ENCODE results near the gene ADAMTS16. TPM values are rescaled to one million over a fixed set of nuclear protein-coding genes. Genes with fewer than 3 reads are reported as not detected.

ADAMTS16 gene
- total RNA-seq, 1 experiment from 2014 or later: 0.11 TPM

DNA sequence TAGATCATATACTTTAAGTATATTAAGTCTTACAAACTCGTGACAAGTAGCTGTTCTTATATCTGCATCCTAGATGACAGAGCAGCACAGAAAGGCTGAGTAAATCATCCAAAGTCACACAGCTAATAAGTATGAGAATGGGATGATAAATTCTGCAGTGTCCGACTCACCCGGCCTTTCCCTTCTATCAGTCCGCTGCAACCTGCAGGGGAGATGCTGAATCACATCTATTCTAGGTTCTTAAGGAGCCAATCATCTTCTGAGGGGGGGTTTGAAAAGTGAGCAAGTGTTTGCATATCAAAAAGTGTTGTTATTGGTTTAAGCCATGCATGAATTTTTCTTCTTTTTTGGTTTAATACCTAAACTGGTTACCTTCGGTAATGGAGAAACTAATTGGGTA lies 38.9 kb downstream of the ADAMTS16 start:
- Mint-ChIP-seq H3K9me3 (ENCODE audit: unreplicated experiment) (peaks cover 10% of the 10 kb centered on the region), H3K27ac (ENCODE audit: unreplicated experiment) (no peak overlapping the region), H3K27me3 (ENCODE audit: insufficient read depth, unreplicated experiment) (no peaks in the 10 kb centered on the region), H3K36me3 (ENCODE audit: insufficient read depth, unreplicated experiment) (no peaks in the 10 kb centered on the region), H3K4me1 (ENCODE audit: low read depth, unreplicated experiment) (peaks cover 8% of the 10 kb centered on the region), H3K4me3 (ENCODE audit: unreplicated experiment) (no peak overlapping the region)
- no peaks in the 10 kb centered on the region for H3K9me3 ChIP-seq
- intact Hi-C loops (cut with micrococcal nuclease; ENCODE audit: unreplicated experiment): no loop called here
- no peaks in the 10 kb centered on the region for H3K36me3 ChIP-seq (ENCODE audit: control insufficient read depth, insufficient read depth, low read length)
- TF ChIP-seq, protein P1, sequence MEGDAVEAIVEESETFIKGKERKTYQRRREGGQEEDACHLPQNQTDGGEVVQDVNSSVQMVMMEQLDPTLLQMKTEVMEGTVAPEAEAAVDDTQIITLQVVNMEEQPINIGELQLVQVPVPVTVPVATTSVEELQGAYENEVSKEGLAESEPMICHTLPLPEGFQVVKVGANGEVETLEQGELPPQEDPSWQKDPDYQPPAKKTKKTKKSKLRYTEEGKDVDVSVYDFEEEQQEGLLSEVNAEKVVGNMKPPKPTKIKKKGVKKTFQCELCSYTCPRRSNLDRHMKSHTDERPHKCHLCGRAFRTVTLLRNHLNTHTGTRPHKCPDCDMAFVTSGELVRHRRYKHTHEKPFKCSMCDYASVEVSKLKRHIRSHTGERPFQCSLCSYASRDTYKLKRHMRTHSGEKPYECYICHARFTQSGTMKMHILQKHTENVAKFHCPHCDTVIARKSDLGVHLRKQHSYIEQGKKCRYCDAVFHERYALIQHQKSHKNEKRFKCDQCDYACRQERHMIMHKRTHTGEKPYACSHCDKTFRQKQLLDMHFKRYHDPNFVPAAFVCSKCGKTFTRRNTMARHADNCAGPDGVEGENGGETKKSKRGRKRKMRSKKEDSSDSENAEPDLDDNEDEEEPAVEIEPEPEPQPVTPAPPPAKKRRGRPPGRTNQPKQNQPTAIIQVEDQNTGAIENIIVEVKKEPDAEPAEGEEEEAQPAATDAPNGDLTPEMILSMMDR (IDR thresholded peaks at IDR 0.05; ENCODE audit: insufficient read depth in 1 of 2, low read depth in 1 of 2, low read length in 1 of 2, severe bottlenecking in 1 of 2, unreplicated experiment in 1 of 2): no peak
- BruUV-seq (replicated peaks): no TSS peak
- H3K4me3 ChIP-seq (ENCODE audit: low read depth, low read length): no peak overlapping the region
- H3K4me1 ChIP-seq: peaks cover 10% of the 10 kb centered on the region
- ChIA-PET CTCF (no interaction called here), POLR2A (no interaction called here)
- no peak for DNase-seq
- H3K27me3 ChIP-seq (replicated peaks; ENCODE audit: control insufficient read depth, insufficient read depth, low read length): no peaks in the 10 kb centered on the region

DNA sequence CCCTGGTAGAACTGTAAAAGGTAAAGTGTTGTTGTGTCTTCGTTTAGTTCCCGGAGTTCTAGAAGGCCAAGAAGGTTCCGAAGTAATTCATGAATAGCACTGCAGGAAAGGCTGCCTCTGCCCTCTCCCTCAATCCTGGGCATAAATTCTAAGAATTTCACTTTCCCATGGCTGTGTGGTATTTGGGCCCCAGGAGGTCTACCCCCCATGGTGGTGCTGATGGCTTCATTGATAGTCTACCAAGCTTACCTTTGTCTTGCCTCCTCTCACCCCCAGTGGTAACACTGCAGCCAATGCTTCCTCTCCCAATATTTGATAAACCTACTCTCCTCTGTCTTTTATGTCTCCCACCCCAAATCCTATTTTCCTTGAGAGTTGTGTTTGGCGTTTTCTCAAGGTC lies 39.5 kb downstream of the ADAMTS16 start:
- Histone ChIP-seq H3K4me1 (peaks cover 10% of the 10 kb centered on the region), H3K27me3 (replicated peaks; ENCODE audit: control insufficient read depth, insufficient read depth, low read length) (no peaks in the 10 kb centered on the region), H3K36me3 (ENCODE audit: control insufficient read depth, insufficient read depth, low read length) (no peaks in the 10 kb centered on the region), H3K9me3 (no peaks in the 10 kb centered on the region), H3K4me3 (ENCODE audit: low read depth, low read length) (no peak overlapping the region)
- DNase-seq: no peak
- intact Hi-C loops (cut with micrococcal nuclease; ENCODE audit: unreplicated experiment): no loop called here
- Mint-ChIP-seq H3K36me3 (ENCODE audit: insufficient read depth, unreplicated experiment) (no peaks in the 10 kb centered on the region), H3K4me3 (ENCODE audit: unreplicated experiment) (no peak overlapping the region), H3K4me1 (ENCODE audit: low read depth, unreplicated experiment) (peaks cover 8% of the 10 kb centered on the region), H3K27me3 (ENCODE audit: insufficient read depth, unreplicated experiment) (no peaks in the 10 kb centered on the region), H3K27ac (ENCODE audit: unreplicated experiment) (no peak overlapping the region), H3K9me3 (ENCODE audit: unreplicated experiment) (peaks cover 4% of the 10 kb centered on the region)
- no TSS peak for BruUV-seq (replicated peaks)
- TF ChIP-seq, protein P1 (IDR thresholded peaks at IDR 0.05; ENCODE audit: insufficient read depth in 1 of 2, low read depth in 1 of 2, low read length in 1 of 2, severe bottlenecking in 1 of 2, unreplicated experiment in 1 of 2): no peak
- POLR2A ChIA-PET: no interaction called here
- CTCF ChIA-PET: no interaction called here

DNA sequence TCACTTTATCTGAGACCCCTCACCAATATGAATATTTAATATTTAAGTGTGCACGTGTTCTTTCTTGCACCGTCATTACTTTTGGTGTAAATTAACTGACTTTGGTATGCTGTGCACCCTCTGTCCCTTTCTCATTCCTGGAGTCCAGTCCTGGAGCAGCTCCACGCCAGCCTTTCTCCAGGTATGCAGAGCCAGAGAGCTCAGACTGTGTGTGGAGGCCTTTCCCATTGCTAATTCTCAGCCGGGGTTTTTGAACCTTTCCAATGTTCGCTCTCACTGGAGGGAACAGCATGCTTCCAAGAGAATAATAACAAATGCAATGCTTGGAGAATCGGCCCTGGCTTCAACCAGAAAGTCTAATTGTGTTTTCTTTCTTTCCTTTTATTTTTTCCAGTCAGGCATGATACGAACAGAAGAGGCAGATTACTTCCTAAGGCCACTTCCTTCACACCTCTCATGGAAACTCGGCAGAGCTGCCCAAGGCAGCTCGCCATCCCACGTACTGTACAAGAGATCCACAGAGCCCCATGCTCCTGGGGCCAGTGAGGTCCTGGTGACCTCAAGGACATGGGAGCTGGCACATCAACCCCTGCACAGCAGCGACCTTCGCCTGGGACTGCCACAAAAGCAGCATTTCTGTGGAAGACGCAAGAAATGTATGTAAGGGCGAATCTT lies 41.7 kb downstream of the ADAMTS16 start:
- CTCF ChIA-PET: no interaction called here
- POLR2A ChIA-PET: no interaction called here
- no TSS peak for BruUV-seq (replicated peaks)
- Mint-ChIP-seq H3K9me3 (ENCODE audit: unreplicated experiment) (no peaks in the 10 kb centered on the region), H3K27me3 (ENCODE audit: insufficient read depth, unreplicated experiment) (no peaks in the 10 kb centered on the region), H3K27ac (ENCODE audit: unreplicated experiment) (no peak overlapping the region), H3K4me1 (ENCODE audit: low read depth, unreplicated experiment) (peaks cover 8% of the 10 kb centered on the region), H3K36me3 (ENCODE audit: insufficient read depth, unreplicated experiment) (no peaks in the 10 kb centered on the region), H3K4me3 (ENCODE audit: unreplicated experiment) (no peak overlapping the region)
- TF ChIP-seq, protein P1 (IDR thresholded peaks at IDR 0.05; ENCODE audit: insufficient read depth in 1 of 2, low read depth in 1 of 2, low read length in 1 of 2, severe bottlenecking in 1 of 2, unreplicated experiment in 1 of 2): no peak
- Histone ChIP-seq H3K9me3 (no peaks in the 10 kb centered on the region), H3K4me1 (peaks cover 10% of the 10 kb centered on the region), H3K4me3 (ENCODE audit: low read depth, low read length) (no peak overlapping the region), H3K36me3 (ENCODE audit: control insufficient read depth, insufficient read depth, low read length) (no peaks in the 10 kb centered on the region), H3K27me3 (replicated peaks; ENCODE audit: control insufficient read depth, insufficient read depth, low read length) (no peaks in the 10 kb centered on the region)
- intact Hi-C loops (cut with micrococcal nuclease; ENCODE audit: unreplicated experiment): no loop called here
- DNase-seq: no peak

Measured in Caco-2 (cell line).